HCEC 1CT (cell line): Measurements from ENCODE around the gene PPM1D.
"Not testable (repeated sequence)": the region's sequence is repeated elsewhere in the genome, so short reads cannot be mapped to it uniquely, and the experiment has no call there.

ENCODE experiments used
- DNase-seq: peaks from one replicate; pipeline ENCODE4 v3.0.0-alpha.2; 2017

The PPM1D gene

GRCh38 chr17:60599620-60600489, at the start of gene PPM1D:
PPM1D (plus strand) TSS chr17:60600193; CDS start chr17:60600415, 222 bp downstream.
- peak; percentile 99 for DNase-seq

DNA sequence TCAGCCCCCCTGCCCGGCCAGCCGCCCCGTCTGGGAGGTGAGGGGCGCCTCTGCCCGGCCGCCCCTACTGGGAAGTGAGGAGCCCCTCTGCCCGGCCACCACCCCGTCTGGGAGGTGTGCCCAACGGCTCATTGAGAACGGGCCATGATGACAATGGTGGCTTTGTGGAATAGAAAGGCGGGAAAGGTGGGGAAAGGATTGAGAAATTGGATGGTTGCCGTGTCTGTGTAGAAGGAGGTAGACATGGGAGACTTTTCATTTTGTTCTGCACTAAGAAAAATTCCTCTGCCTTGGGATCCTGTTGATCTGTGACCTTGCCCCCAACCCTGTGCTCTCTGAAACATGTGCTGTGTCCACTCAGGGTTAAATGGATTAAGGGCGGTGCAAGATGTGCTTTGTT, 47.7 kb upstream of the PPM1D start:
- DNase-seq: not testable (repeated sequence)

GRCh38 chr17:60554377-60554788, 45.6 kb upstream of the PPM1D start:
- peak; percentile 68 for DNase-seq

- no peak for DNase-seq
Measured at GRCh38 chr17:60555786-60556185, 44.2 kb upstream of the PPM1D start.

GRCh38 chr17:60557805-60558204, 42.2 kb upstream of the PPM1D start:
- DNase-seq: no peak

DNA sequence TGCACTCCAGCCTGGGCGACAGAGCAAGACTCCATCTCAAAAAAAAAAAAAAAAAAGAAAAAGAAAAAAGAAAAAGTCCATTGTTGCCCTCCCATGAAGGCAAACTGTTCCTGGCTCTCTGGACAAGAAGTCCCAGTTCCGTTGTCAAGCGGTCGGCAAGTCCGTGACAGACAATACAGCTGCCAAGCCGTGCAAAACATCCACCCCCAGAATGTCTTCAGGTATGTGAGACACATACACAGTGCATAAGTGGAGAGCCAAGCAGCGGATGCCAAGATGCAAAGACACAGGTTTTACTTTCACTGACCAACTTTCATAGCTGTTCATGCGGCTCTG, 40.4 kb upstream of the PPM1D start:
- DNase-seq: no peak

DNA sequence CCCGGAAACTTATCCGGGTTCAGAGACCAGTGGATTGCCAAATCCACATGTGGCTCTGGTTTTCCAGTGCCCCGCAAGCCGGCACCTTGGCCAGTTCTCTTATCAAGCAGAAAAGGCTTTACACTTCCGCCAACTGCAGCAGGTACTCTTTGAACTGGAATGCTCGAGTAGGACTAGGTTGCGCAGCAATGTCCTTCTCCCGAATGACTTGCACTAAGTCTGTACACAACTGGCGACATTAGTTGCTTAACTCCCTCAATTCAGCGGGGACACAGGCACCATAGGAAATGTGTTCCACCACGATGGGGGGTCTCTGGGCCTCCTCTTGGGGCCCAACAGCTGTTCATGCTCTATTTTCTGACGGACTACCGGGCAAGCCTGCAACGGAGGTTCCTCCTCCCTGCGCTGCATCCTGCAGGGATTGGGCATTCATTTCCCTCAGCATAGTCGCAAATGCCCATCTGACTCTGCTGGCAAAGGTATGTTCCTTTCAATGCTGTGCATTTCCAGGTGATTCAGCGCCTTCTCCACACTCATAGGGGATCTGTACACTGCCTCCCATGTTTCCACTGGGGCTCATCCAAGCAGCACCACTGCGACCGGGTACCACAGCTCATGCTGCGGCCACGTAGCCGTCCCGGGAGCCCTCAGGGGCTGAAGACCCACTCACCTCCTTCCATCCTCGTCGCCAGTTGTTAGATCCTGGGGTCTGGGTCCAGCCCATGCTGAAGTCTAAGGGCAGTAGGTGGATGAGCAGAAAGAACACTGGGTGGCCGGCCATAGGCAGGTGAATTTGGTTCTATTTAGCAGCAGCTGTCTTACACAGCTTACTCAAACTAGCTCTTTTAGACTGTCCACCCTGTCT, 39.8 kb upstream of the PPM1D start:
- DNase-seq: no peak

GRCh38 chr17:60560860-60561257, 39.1 kb upstream of the PPM1D start:
- DNase-seq: no peak

DNA sequence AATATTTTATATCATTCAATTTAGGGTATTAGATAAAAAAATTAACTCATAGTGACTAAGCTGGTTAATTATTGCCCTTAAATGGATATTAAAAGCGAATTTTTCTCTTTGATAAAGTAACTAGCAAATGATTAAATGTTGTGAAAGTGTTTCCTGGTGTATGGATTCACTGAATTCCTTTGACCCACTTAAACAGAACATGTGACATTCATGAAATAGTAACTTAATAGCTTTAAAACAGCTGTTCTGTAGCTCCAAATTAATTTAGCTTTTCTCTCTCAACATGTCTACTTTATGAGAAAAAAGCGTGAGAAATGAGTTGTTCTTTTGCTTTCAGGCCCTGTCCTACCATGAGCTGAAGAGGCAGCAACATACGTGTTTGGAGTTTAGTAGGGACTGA, 37.6 kb upstream of the PPM1D start:
- no peak for DNase-seq

GRCh38 chr17:60563743-60564142, 36.2 kb upstream of the PPM1D start:
- no peak for DNase-seq

GRCh38 chr17:60565233-60565632, 34.8 kb upstream of the PPM1D start:
- no peak for DNase-seq

DNA sequence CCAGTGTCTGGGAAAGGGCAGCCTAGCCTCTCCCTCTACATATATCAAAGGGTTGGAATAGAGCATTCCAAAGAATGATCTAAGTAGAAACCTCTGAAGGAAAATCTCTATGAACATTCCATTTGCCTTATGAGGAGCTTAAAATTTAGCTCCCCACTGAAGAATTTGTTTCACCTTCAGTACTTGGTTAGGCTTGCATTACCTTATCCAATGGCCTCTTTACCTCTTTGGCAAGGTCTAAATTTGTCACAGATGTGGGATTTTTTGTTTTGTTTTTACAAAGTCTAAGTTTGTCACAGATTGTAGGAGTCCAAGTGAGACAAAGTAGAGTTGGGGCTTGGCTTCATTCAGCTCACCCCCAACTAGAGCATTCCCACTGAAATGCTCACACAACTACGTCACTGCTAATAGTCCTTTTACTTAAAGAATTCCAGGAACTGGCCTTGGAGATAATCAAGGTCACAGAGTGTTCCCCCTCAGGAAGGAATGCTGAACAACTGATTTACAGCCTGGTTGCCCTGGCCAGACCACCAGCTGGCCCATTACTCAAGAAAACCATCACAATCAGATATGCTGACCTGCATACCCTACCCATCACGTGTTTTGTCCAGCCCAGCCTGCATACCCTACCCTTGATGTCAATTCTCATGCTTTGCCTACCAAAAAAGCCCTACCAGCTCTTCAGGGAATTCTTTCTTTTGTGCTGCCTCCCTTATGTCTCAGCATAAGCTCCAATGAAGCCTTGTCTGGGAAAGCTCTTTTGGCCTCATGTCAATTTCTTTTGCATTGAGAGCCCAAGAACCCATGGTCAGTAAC, 26.5 kb upstream of the PPM1D start:
- DNase-seq: peak; percentile 10

- peak; percentile 64 for DNase-seq
Measured at GRCh38 chr17:60577147-60577915, 22.7 kb upstream of the PPM1D start.

DNA sequence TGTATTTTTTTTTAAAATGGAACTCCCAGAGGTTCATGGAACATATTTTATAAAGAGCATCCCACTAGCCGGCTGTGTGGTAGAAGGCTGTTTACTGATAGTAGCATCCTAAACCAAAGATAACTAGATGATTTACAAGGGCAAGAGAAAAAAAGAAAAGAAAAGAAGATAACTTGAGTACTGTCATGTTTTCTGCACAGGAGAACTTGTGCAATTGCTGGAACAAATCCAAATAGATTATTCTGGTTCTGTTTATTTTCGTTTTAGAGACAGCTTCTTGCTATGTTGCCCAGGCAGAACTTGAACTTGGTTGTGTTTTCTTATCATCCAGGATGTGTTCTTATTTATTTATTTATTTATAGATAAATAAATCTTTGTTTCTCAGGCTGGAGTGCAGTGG, 20.9 kb upstream of the PPM1D start:
- DNase-seq: peak; percentile 27

DNA sequence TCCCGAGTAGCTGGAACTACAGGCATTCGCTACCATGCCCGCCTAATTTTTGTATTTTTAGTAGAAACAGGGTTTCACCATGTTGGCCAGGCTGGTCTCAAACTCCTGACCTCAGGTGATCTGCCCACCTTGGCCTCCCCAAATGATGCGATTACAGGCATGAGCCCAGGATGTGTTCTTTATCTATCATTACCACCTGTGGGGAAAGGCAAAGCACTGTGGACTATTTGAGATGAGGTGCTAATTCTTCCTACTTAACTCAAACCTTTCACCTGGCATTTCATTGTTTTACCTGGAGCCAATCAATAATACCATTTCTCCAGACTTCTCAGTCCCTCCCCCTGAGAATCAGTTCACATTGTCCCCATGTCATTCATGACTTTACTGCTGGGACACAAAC, 20.4 kb upstream of the PPM1D start:
- DNase-seq: no peak

GRCh38 chr17:60583008-60583407, 17.0 kb upstream of the PPM1D start:
- no peak for DNase-seq

DNA sequence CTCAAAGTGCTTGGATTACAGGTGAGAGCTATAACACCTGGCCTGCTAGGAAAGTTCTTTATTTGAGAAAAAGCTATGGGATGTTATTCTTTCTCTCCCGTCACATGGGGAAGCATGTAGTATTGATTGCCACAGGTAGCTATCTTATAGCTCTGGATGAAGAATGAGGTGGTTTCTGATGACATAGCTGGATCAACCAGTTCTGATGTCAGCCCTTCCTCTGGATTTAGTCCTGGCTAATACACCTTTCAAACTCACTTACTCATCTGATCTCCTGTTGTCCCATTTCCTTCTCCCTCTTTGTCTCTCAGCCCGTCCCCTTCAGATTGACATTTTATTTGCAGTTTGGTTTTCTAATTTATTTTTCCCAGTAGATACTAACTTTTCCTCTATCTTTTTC, 14.1 kb upstream of the PPM1D start:
- DNase-seq: no peak

GRCh38 chr17:60586288-60586974, 13.6 kb upstream of the PPM1D start:
- no peak for DNase-seq

- DNase-seq: no peak
Measured at GRCh38 chr17:60590070-60590469, 9.9 kb upstream of the PPM1D start.

GRCh38 chr17:60592750-60593149, 7.2 kb upstream of the PPM1D start:
- no peak for DNase-seq

GRCh38 chr17:60593441-60594036, 6.5 kb upstream of the PPM1D start:
- DNase-seq: not testable (repeated sequence)
